Stimulated activated CD4-positive, alpha-beta T cell treated with anti-CD3 and anti-CD28 coated beads, TNF-alpha, amount 100 ng/mL, for 1 hour (primary cell): ENCODE results near the gene TADA2A.

Experiments
- DNase-seq, 3 donors: peaks; one replicate each; pipeline ENCODE4 v3.0.0-alpha.2; 2020; ENCODE audit warnings: low read depth in 3 of 3, low spot score in 1 of 3

The TADA2A gene

DNA sequence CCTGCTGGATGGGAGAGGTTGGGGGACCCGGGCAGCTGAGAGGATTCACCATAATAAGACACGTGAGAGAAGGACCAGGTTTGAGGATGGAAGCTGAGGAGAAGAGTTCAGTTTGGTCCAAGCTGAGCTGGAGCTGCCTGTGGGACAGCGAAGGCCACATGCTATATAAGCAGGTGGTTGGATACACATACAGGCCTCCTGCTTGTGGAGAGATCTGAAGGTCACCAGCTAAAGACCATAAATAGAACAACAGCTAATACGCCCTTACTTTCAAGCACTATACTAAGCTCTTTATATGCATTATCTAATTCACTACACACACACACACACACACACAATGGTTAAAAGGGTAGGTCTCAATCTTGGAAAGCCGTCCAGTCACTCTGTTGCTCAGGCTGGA lies 115.1 kb downstream of the TADA2A start:
- DNase-seq, result no peak

DNA sequence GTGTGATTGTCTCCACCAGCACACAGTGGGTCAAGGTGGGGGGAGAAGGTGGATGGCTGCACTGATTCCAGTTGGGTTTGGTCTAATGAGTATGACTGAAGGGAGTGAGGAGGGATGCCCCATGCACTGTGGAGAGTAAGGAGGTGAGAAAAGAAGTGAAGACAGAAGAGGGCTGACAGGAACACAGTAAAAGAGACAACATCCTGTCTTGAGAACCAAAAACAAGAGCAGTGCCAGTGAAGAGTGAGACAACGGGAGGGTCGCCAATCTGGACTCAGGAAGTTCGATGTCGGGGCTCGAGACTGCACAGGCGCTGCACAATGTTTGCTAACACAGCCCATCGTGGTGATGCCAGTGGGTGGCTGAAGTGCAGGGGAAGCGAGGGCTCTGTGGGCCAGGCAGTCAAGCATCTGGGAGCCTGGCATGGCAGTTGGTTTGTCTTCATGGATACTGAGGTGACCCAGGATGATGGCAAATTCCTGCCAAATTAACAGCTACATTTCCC lies 117.1 kb downstream of the TADA2A start:
- DNase-seq, result no peak

DNA sequence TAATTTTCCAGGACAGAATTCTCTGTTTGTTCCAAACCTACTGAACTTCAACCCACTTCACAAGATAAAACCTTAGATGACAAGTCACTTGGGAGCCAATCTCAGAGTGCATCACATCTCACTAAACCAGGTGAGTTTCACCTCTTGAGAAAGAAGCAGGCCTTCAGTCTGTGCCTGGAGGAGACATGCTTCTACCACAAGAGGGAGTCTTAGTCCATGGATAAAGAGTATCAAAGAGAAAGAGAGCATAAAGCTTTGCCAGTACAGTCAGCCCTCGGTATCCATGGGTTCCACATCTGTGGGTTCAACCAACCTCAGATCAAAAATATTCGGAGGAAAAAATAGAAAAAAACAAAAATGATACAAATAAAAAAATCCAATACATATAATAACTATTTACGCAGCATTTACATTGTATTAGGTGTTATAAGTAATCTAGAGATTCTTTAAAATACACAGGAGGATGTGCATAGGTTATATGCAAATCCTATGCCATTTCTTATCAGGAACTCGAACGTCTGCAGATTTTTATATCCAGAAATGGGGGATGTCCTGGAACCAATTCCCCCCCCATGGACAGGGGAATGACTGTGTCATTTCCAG lies 120.7 kb downstream of the TADA2A start:
- DNase-seq, result no peak
